GM21528 (cell line): ENCODE measurements around the gene TUNAR.

Source experiments
- ATAC-seq: cut with Tn5 transposase; IDR thresholded peaks from one replicate; pipeline ENCODE4 v1.9.1; 2021; ENCODE audit warnings: mild to moderate bottlenecking, moderate library complexity; ENCODE audit not compliant: unreplicated experiment, low FRiP score

The TUNAR gene

GRCh38 chr14:95876761-95877538, at the start of gene TUNAR:
TSS of gene TUNAR (plus strand) at chr14:95876832.
- no peak for ATAC-seq

DNA sequence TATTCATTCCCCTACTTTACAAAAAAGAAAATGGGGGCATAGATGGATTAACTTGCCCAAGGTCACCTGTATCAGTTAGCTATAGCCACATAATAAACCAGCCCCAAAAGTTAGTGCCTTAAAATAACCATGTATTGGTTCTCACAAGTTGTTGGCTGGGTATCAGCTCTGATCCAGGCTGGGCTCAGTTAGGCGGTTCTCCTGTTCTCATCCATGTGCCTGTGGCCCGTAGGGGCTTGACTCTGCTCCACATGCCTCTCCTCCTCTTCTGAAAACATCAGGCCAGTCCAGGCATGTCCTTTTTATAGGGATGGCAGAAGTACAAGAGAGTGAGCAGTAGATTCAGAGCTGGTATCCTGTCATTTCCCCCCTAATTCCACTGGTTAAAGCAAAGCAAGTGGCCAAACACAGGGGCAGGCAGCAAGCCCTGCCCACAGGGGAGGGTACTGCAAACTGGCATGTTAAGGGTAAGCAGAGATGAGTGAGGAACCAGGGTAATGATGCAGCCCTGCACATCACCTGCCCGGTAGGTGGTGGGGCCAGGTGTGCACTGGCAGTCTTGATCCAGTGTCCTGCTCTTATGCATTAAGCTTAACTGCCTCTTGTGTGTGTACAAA, 47.9 kb upstream of the TUNAR start:
- ATAC-seq: no peak

DNA sequence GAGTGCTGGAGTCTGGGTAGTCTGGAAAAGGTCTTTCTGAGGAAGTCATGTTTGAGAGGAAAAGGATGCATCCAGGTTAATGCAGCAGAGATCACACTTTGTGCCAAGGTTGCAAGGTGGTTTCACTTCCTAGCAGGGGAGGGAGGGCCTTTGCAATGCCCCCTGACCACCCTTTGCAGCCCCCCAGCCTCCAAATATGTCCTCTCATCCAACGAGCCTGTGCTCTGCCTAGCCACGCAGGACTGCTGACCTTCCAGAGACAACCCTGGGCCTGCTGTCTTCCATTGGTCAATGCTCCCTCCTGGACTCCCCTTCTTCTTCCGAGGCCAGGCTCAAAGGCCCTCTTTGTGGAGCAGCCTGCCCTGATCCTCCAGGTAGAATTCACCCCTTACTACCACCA, 47.3 kb upstream of the TUNAR start:
- ATAC-seq: no peak

DNA sequence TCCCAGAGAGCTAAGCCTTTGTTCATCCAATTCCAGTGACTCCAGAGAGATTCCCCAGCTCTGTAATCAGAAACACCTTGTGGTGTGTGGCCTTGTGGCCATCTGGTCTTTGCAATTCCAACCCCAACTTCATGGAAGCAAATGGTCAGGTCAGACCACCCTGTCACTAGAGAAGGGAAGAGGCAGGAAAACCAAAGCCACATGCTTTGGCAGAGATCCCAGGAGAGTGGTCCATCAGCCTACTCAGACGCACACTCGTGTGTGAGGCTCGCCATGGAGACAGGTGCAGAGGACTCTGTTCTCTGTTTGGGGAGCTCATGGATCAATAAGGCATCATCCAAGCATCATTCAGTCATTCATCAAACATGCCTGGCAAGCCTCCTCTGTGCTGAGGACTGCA, 46.2 kb upstream of the TUNAR start:
- ATAC-seq: no peak

DNA sequence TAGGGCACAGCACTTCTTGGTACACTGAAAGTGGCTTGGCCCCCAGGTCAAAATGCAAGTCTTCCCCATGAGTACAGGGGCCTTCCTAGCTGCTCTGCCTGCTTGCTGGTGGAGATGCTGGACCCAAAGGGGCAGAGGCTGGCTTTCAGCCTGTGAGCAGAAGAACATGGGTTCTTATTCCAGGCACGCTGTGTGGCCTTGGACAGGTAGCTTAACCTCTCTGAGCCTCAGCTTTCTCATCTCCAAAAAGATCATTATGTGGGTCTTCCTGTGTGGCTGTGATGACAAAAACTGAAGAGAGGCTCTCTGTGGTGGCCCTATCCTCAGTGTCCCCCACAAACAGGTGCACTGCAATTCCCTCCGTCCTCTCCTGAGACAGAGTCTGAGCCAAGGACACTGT, 45.6 kb upstream of the TUNAR start:
- no peak for ATAC-seq

GRCh38 chr14:95831468-95831867, 45.2 kb upstream of the TUNAR start:
- ATAC-seq: no peak

DNA sequence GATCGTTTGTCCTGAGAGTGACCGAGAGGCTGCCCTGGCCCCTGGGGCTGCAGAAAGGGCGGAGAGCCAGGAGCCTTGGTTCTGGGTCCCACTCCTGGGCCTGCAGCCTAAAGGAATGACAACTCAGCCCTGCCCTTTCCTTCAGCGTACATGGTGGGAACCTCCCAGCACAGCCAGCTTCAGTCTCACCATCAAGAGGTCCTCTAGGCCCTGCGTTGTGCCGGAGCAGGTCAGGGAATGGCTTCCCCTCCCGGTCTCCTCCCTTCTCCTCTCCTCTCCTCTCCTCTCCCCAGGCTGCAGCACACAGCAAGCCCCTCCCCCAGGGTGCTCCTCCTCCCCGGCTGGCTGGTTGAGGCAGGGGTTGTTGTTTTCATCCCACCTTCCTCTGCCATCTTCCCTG, 44.6 kb upstream of the TUNAR start:
- no peak for ATAC-seq

DNA sequence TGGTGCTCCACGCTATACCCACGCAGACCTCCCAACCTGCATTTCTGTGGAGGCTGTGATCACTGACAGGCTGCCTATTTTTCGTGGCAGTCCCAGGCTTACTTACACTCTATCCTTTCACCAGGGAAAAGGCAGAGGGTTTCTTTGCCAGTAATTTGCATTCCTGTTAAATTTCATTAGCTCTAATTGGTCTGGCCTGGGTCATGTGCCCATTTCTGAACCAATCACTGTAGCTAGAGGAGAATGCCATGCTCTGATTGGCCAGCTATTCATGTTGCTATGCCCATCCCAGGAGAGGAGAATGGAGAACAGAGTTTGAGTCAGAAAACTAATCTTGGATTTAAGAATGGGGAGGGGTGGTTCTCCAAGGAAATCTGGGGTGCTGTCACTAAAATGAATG, 43.2 kb upstream of the TUNAR start:
- no peak for ATAC-seq

DNA sequence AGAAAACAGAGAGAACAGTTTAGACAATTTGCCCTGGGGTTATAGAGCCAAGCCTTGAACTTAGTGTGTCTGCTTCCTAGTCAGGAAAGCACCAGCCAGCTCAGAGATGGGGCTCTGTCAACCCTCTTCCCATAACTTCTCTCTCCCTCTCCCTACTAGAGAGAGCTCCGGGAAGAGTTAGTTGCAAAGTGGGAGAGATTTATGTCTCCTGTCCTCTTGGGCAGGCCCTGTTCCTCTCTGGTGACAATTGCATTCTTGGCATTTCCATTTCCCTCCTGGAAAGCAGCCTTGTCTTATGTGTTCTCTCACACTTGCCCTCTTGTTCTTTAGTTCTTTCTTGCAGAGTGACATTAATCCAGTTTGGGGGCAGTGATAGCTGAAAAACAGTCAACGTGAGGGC, 42.1 kb upstream of the TUNAR start:
- ATAC-seq: no peak

DNA sequence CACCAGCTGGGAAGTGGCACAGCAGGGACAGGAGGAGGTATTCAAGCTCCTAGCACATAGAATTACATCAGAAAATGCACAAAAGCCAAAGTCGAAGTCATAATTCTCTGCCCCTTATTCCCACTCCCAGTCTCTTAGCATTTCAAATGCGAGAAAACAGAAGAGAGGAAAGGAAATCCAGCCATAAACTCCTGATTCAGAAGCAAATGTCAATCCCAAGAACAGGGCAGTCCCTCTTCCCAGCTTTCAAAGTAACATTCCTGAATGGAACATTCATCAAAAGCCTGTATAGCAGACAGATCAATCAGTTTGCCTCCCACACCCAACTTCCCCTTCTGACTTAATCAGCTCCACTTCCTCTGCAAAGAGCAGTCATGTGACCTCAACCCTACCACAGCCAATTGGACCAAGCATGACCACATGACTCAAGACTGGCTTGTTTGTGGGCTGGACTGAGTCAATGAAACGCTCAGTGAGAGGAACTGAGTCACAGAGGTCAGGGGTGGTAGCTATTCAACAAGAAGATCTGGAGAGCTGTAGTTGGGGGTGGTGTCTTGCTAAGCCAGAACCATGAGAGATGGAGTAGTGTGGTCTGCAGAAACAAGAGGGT, 41.4 kb upstream of the TUNAR start:
- ATAC-seq: no peak

- no peak for ATAC-seq
Measured at GRCh38 chr14:95838862-95839261, 37.8 kb upstream of the TUNAR start.

DNA sequence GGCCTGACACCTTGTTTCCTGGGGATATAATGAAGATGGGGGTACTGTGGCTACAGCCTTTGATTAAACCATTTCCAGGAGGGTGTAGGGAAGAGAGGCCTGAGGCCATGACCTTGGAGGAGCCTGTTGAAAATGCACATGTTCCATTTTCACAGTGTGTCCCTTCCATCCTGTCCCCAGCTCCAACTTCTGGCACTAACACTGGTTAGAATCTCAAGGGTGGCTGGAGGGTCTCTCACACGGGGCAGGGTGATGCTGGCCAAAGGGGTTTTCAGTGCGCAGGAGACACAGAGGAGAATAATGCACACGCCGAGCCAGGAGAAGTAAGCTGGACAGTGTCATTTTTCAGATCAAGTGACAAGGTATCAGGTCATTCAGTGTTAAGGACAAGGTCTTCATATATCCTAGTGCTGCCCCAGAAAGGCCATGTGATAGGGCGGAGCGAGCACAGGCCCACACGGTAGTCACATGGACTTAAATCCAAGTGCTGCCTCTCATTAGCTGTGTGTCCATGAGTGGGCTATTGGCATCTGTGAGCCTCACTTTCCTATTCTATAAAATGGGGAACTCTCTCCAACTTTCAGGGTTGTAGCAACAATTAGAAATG, 36.4 kb upstream of the TUNAR start:
- ATAC-seq: no peak

GRCh38 chr14:95841668-95842067, 35.0 kb upstream of the TUNAR start:
- ATAC-seq: no peak

GRCh38 chr14:95849761-95850160, 26.9 kb upstream of the TUNAR start:
- ATAC-seq: no peak

DNA sequence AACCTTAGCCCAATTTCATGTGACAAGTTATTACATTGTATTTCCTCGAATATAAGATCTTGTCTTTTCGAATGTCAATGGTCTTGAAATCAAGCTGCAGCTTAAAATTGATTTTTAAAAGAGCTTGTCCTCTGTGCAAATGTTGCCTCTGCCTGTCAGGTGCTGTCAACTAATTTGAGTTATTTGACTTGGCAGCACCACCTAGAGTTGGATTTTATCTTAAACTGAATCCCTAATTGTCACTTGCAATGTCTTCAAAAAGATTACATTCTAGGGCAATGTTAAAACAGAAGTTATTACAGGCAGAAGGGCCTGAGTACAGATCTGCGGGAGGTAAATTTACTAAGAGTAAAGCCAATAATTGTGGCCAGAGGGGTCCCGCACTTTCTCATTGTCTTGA, 26.2 kb upstream of the TUNAR start:
- ATAC-seq: no peak

DNA sequence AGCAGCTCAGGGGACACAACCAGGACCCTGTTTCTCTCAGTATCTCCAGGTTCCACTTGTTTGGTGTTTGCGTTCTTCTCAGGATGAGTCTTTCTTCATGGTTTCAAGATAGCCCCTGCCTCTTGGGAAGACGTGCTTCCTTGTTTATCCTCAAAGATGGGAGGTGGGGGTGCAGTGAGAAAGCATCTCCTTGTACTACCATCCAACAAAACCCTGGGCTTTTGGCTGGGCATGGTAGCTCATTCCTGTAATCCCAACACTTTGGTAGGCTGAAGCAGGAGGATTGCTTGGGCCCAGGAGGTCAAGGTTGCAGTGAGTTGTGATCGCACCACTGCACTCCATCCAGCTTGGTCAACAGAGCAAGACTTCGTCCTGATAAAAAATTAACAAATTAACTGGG, 21.0 kb upstream of the TUNAR start:
- no peak for ATAC-seq

- ATAC-seq: no peak
Measured at GRCh38 chr14:95857275-95857674, 19.4 kb upstream of the TUNAR start.

DNA sequence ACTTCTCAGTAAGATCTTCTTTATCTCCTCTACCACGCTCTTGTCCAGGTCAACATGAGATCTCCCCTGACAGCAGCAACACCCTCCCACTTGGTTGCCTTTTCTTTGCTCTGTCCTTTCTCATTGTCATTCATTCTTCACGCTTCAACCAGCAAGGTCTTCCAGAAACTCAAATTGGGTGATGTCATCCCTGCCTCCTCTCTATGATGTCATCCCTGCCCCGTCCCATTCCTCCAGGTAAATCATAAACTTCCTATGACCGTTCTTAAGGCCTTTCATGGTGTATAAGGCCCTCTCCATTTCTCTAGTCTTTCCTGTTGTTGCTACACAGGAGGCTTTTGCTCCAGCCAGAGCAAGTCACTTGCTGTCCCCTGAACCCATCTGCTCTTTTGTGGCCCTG, 17.7 kb upstream of the TUNAR start:
- no peak for ATAC-seq

DNA sequence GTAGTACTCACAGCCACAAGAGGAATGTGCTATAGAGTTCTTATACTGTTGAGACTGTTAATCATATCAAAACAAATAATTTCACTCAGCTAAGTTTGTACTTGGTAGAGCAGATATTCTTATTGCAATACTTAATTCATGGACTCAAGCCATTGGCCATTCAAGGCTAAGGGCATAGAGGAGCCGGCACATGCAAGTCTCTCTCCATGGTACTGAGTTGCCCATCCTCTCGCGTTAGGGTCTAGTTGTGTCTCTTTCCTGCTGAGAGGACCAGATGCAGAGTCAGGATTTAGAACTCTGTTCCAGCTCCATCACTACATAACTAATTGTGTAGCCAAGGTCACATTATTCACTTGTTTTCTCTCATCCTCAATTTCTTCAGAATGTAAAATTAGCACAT, 14.4 kb upstream of the TUNAR start:
- ATAC-seq: no peak

DNA sequence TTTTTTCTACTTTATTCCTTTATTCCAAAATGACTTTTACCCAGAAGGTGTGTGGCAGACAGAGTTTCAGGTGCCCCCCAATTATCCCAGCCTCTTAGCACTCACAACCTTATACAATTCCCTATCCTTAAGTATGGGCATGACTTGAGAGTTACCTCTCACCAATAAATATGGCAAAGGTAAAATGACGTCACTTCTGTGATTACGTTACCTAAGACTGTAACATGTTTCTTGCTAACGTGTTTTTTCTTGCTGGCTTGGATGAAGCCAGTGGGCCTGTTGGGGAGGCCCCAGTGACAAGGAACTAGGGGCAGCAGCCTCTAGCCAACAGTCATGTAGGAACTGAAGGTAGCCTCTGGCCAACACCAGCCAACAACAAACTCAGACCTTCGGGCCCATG, 13.3 kb upstream of the TUNAR start:
- no peak for ATAC-seq

DNA sequence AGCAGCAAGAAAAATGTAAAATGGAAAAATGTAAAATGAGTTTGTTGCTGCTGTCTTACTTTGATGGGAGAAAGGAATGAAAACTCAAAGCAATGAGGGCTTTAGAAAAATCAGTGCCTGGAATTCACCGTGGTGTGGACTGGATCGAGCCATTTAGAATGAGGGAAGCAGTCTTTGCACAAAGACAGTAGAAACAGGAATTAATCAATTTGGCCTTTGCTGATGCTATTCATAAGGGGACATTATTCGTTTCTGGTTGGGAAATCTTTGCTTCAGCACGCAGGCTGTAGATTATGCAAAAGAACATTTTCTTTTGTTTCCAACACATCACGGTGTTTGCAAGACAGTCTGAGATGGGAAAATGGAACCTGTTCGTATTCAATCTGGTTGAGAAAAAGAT, 6.9 kb upstream of the TUNAR start:
- ATAC-seq: no peak

DNA sequence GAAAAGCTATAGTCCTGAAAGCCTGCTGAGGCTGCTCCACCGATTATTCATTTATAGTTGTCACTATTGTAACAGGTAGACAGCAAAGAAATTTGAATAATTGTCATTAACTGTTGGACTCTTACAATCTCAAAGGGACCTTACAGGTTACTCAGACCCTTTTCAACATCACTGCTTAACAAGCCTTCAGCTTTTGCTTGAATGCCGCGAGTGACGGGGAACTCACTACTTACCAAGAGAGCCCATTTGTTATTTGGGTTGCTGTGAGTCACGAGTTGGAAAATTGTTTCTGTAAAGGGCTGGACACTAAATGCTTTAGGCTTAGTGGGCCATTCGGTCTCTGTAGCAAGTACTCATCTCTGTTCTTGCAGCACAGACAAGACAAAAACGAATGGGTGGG, 5.9 kb upstream of the TUNAR start:
- ATAC-seq: no peak
